Kasumi-1 (cell line): Measurements from ENCODE around the gene APRT.
"Not testable (repeated sequence)": the region's sequence is repeated elsewhere in the genome, so short reads cannot be mapped to it uniquely, and the experiment has no call there.

ENCODE experiments used
- DNase-seq, 2 experiments: peaks; one replicate each; lab custom pipeline; 2025; lab: John Stamatoyannopoulos, UW

Gene APRT

GRCh38 chr16:88772871-88773811, 38.6 kb downstream of the APRT start:
- DNase-seq: no peak

DNA sequence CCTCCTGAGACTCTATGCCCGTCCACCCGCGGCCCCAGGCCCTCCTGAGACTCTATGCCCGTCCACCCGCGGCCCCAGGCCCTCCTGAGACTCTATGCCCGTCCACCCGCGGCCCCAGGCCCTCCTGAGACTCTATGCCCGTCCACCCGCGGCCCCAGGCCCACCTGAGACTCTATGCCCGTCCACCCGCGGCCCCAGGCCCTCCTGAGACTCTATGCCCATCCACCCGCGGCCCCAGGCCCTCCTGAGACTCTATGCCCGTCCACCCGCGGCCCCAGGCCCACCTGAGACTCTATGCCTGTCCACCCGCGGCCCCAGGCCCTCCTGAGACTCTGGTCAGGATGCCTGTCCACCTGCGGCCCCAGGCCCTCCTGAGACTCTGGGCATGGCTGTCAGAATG, 39.9 kb downstream of the APRT start:
- DNase-seq: not testable (repeated sequence)

DNA sequence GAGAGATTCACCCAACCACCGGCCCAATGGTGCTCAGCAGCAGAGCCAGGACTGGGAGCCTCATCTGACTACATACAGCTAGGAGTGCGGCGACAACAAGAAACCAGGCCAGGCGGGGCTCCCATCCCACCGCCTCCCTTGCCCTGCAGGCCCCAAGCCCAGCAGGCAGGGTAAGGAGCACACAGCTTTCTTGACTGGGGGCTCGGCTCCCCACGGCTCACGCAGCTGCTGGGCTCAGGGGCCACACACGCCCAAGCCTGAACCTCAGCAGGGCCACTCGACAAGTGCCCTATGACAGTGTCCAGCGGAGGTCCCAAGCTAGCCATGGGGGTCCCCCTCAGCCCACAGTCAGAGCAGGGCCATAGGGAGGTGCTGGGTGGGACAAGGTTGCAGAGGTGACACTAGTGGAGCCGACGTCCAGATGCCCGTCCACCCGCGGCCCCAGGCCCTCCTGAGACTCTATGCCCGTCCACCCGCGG, 40.4 kb downstream of the APRT start:
- no peak for DNase-seq

- DNase-seq: peak; percentile 88 to 94
Measured at GRCh38 chr16:88770461-88771293, 41.1 kb downstream of the APRT start.

DNA sequence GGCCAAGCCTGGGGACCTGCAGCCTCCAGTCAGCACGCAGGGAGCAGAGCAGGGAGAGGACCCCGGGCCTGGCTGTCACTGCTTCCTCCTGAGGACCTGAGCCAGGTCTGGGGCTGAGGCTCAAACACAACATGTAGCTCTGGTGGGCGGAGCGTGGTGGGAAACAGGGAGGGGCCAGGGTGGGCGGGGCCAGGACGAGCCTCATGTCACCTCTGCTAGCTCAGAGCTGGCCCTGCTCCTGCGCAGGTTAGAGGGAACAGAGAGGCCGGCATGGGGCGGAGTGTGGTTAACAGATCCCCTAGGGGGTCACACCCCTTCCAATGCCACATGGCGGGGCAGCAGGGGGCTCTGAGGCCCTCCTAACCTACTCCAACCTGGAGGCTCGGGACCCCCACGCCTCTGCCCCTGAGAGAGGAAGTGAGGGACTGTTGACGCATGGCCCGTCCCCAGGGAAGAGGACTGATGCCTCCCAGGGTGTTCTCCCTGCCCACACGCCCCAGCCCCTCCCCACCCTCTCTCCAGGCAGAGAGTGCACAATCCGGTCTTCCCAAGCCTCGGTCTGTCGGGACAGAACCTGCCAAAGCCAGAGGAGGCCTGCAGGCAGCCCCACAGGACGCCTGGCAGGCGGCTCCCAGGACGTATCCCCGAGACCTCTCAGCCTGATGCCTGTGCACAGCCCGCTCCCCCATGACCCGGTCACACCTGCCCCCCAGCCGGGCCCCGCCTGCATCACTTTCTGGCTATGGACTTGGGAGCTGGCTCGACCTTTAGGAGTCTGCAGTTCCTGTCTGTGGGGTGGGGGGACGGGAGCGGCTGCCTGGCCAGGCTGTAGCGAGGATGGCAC, 41.9 kb downstream of the APRT start:
- no peak for DNase-seq

DNA sequence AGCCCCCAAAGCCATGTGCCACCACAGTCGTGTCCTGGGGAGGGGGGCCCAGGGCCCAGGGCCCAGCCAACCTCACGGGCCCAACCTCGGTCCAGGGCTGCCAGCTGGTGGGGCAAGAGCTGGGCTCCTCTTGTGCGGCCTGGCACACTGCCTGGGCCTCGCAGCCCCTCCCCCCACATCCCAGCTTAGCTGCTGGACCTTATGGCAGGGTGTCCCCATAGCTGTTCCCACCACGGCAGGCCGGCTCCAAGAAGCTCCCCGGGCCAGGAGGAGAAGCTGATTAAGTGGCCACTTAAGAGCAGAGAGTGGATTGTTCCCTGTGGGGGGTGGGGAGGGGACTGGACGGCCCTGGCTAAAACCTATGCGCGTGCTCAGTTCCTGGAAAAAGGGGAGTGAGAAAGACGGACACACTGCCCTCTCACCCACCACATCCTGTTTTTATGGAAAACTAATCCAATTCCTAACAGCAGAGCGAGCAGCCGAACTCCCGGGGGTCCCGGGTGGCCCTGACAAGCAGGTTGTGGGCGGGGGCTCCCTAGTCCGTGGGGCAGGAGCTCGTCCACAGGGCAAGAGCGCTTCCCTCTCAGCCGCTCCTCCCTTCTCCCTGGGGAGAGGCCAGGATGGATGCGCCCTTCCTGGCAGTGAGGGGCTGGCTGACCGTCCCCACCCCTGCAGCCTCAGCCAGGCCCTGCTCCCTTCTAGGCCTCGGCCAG, 43.5 kb downstream of the APRT start:
- DNase-seq: no peak

GRCh38 chr16:88767546-88768070, 44.1 kb downstream of the APRT start:
- no peak for DNase-seq

DNA sequence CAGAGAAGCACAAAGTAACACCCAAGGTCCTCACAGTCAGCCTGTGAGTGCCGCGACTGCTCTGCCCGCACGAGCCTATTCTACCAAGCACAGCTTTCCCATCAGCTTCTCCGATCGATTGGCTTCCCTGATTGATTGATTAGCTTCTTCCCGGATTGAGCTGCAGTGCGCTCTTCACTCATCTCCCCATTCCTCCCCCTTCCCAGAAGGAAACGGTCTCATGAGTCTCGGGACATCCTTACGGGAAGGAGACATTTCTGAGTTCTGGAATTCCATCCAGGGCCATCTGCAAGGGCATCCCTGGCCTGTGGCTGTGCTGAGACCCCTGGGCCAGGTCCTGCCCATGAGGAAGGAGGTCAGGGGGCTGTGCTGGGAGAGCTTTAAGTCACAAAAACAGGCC, 44.8 kb downstream of the APRT start:
- no peak for DNase-seq

- DNase-seq: no peak
Measured at GRCh38 chr16:88764913-88765349, 46.8 kb downstream of the APRT start.

- DNase-seq: no peak
Measured at GRCh38 chr16:88764080-88764479, 47.6 kb downstream of the APRT start.

DNA sequence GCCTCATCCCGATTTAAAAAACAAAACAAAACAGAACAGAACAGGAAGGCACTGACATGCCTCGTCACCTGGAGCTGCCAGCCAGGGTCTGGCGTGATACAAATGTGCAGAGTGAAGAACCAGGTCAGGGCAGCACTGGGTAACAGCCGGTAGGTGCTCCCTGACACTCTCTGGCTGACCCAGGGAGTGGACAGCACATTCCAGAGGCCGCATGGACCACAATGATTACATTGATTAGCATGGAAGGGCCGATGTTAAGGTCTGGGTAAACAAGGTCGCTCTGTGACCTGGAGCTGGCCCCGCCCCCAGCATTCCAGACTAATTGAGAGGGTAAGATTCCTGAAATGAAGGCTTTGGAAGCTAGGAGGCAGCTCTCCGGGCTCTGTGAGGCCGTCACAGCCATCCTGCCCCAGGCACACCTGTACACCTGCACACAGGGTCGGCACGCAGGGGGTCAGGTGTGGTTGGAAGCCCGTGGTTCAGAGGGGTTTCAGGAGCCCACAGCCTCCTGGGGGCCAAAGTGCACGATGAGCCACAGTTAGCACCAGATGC, 48.1 kb downstream of the APRT start:
- no peak for DNase-seq

GRCh38 chr16:88762941-88763340, 48.8 kb downstream of the APRT start:
- no peak for DNase-seq

DNA sequence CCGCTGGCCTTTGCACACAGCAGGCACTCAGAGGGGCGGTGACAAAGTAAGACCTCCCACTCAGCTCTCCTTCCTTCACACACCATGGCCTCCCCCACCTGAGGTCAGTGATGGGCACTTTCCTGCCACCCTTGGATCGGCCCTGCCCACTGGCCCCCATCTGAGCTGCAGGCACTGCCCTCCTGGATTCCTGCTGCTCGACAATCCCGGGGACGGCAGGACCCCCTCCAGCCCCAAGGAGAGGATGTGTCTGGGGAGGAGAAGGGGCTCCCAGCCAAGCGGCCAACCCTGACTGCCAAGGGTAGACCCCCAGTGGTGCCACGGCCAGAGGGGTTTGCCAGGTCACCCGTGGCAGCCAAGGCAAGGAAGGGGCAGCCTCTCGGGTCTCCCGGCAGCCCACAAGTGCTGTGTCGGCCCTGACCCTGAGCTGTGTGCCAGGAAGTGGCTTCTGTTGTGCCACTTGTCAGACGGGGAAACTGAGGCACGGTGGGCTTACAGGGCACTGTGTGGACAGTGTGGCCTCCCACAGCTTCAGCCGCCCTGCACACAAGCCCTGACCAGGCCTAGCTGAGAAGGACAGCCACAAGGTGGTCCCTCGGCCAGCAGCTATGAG, 49.4 kb downstream of the APRT start:
- no peak for DNase-seq

GRCh38 chr16:88761830-88762229, 49.9 kb downstream of the APRT start:
- DNase-seq: no peak

DNA sequence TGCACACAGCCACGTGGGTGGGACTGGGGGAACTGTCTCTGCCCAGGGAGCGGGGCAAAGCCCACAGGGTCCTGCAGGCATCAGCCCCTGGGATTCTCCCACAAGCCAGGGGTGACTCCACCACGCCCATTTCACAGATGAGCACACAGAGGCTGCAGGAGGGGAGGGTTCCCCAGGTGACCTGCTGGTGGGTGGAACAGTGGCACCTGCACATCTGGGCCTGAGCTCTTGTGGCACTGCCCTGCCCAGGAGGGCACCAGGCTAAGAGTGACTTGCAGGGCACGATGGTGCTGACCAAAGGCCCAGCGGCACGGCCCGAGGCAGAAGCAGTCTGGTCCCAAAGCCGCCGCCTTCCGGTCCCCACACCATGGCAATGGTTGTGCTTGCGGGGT, 50.6 kb downstream of the APRT start:
- no peak for DNase-seq

DNA sequence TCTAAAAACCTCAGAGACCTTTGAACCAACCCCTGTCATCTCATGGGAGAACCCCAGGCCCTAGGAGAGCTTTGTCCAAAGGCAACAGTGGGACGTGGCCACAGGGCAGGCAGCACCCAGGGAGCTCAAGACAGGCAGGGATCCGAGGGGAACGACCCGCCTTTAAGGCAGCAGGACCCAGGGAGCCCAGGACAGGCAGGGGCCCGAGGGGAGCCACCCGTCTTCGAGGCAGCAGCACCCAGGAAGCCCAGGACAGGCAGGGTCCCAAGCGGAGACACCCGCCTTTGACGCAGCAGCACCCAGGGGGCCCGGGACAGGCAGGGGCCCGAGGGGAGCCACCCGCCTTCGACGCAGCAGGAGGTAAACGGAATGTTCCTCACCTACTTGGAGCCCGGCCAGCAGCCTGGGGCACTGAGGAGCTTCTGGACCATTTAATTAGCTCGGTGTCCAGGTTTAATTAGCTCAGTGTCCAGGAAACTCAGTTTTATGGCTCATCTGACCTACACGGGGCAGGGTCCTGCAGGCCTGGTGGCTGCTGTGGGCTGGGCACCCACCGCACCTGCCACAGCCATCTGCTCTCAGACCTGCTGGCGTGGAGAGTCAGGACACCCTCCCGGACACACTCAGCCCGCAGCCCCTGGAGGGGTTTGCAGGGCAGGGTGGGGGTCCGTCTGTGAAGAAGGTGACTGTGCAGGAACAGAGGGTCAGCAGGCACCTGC, 51.1 kb downstream of the APRT start:
- DNase-seq: no peak

DNA sequence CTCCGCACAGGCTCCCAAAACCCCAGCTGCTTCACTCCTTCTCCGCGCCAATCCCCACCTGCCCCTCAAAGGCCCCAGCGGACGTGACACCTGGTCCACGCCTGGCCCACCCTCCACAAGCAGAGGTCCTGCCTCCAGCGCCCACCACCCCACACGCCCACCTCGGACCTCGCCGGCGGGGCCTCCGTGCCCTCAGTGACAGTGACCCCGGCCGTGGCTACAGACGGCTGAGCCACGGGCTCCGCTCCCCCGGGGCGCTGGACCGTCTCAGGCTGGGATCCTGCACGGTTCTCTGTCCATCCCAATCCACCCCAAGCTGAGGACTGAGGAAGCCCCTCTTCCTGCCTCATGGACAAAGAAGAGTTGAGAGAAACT, 51.8 kb downstream of the APRT start:
- DNase-seq: no peak
